SH-SY5Y (cell line): ENCODE data around the gene UBE3A.

ENCODE experiments used
- GATA2 ChIP-seq: IDR thresholded peaks from 2 replicates; pipeline ENCODE4 v1.6.1; 2011; ENCODE audit warnings: mild to moderate bottlenecking, low read depth, low read length
- GATA3 ChIP-seq: IDR thresholded peaks from 2 replicates; pipeline ENCODE4 v1.6.1; 2011; ENCODE audit warnings: low read depth, mild to moderate bottlenecking, low read length, moderate library complexity

DNA sequence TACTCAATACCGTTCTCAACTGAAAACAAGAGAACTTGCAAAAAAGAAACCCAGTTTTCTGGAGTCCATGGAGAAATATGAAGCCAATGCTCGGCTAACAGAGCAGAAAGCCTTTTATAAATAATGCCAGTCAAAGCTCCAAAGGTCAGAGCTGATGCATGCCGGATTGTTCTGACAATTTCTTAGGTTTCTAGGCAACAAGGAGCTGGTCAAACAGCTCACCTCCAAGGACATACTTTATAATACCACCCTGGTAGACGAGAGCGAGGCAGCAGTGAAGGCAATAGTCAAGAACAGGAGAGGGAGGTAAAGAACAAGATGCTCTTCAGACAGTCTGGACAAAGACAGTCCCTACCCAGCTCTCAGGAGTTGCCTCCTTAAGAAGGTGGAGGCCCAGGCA lies 111.1 kb downstream of the UBE3A start:
- no peak for TF ChIP-seq GATA3
- TF ChIP-seq GATA2, result no peak
